ENCODE measurements around the gene PLPPR5. TPM values are rescaled to one million over a fixed set of nuclear protein-coding genes. Genes with fewer than 3 reads are reported as not detected.

PLPPR5 gene
- total RNA-seq, 2 donors from 2014 or later: not detected

DNA sequence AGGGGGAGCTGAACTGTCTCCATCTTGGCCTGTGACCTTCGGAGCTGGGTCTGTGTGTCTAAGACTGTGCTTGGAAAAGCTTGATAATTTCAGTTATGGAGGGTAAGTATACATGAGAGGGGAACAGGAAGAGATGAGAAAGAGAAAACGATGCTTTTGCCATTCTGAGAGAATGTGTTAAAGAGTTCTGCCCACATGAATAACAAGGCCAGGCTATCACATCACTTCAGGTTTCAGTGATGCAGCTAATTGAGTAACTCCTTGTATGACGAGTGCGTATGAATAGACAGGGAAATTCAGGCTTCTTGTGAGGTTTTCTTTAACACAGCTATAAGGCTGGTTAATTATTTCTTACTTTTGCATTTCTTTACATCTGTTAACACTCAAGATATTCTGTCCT is 81.0 kb downstream of the PLPPR5 start:
- no peaks in the 10 kb centered on the region for H3K4me1 ChIP-seq
- no peak overlapping the region for H3K27ac ChIP-seq
- H3K36me3 ChIP-seq: no peaks in the 10 kb centered on the region
- DNase-seq (ENCODE audit: low spot score): no peak
- no peak overlapping the region for H3K4me3 ChIP-seq
- no peaks in the 10 kb centered on the region for H3K9me3 ChIP-seq
- no peaks in the 10 kb centered on the region for H3K27me3 ChIP-seq
- TF ChIP-seq, protein P1, sequence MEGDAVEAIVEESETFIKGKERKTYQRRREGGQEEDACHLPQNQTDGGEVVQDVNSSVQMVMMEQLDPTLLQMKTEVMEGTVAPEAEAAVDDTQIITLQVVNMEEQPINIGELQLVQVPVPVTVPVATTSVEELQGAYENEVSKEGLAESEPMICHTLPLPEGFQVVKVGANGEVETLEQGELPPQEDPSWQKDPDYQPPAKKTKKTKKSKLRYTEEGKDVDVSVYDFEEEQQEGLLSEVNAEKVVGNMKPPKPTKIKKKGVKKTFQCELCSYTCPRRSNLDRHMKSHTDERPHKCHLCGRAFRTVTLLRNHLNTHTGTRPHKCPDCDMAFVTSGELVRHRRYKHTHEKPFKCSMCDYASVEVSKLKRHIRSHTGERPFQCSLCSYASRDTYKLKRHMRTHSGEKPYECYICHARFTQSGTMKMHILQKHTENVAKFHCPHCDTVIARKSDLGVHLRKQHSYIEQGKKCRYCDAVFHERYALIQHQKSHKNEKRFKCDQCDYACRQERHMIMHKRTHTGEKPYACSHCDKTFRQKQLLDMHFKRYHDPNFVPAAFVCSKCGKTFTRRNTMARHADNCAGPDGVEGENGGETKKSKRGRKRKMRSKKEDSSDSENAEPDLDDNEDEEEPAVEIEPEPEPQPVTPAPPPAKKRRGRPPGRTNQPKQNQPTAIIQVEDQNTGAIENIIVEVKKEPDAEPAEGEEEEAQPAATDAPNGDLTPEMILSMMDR (IDR thresholded peaks at IDR 0.05): no peak

DNA sequence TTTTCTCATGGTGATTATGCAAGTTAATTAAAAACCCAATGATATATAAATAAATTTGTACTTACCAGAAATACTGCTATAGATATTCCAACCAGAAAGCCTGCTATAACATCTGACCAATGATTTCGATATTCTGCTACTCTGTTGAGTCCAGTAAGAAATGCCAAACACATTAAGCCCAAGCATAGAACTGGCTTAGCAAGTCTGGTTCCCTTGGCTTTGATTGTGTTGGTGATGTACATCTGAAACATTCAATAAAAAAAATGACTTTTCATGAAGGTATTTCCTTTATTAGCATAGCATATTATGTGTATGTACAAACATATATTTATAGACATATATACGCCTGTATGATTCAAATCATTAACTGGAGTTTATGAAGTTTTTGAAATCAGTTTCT is 82.8 kb downstream of the PLPPR5 start:
- Histone ChIP-seq H3K4me3 (no peak overlapping the region), H3K9me3 (no peaks in the 10 kb centered on the region), H3K27ac (no peak overlapping the region), H3K27me3 (no peaks in the 10 kb centered on the region), H3K36me3 (no peaks in the 10 kb centered on the region), H3K4me1 (no peaks in the 10 kb centered on the region)
- TF ChIP-seq, protein P1 (IDR thresholded peaks at IDR 0.05): no peak
- no peak for DNase-seq (ENCODE audit: low spot score)

DNA sequence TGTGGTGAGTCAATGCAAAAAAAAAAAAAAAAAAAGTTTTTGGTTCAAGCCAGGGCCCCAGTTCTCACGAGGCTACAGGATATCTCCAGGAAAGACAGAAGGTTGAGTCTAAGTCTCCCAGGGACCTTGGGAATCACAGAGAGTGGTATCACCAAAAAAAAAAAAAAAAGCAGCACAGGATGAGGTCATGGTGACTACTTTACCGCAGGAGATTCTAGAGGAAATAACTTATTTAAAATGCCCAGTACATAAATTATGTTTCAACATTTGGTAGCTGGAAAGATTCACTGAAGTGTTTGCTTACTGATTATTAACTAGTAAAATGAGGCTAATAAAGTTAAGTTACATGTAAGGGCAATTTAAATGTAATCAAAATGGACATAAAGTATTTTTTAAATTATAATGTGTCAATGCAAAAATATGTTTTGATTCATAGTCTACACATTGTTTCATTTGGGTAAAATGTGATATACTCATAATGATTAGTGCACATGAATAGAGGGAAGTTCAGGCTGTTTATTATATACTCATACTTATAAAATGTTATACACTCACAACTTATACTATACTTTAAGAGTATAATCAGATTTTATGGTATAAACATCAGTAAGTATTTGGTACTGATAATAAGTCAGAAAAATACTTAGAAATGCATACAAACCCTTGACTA is 84.1 kb downstream of the PLPPR5 start:
- no peaks in the 10 kb centered on the region for H3K9me3 ChIP-seq
- H3K4me1 ChIP-seq: no peaks in the 10 kb centered on the region
- H3K27ac ChIP-seq: no peak overlapping the region
- H3K27me3 ChIP-seq: no peaks in the 10 kb centered on the region
- no peak overlapping the region for H3K4me3 ChIP-seq
- no peaks in the 10 kb centered on the region for H3K36me3 ChIP-seq
- TF ChIP-seq, protein P1 (IDR thresholded peaks at IDR 0.05): no peak
- no peak for DNase-seq (ENCODE audit: low spot score)

DNA sequence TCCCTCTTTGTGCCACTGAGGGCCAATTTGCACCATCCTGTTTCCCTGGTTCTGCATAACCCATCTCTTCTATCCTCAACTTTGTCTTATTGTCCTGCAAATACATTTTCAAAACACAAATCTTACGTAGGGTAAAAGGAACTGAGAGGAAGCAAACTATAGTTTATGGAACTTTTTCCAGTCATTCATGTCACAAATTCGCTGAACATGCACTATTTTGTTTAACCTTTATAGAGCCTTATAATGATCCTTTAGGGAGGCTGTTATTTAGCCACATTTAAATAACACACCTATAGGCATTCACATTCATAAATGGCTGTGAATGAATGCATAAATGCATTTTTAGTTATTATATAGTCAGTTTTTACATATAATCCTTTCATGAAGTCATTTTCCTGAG is 85.0 kb downstream of the PLPPR5 start:
- Histone ChIP-seq H3K9me3 (no peaks in the 10 kb centered on the region), H3K4me3 (no peak overlapping the region), H3K36me3 (no peaks in the 10 kb centered on the region), H3K4me1 (no peaks in the 10 kb centered on the region), H3K27ac (no peak overlapping the region), H3K27me3 (no peaks in the 10 kb centered on the region)
- no peak for DNase-seq (ENCODE audit: low spot score)
- TF ChIP-seq, protein P1 (IDR thresholded peaks at IDR 0.05): no peak

DNA sequence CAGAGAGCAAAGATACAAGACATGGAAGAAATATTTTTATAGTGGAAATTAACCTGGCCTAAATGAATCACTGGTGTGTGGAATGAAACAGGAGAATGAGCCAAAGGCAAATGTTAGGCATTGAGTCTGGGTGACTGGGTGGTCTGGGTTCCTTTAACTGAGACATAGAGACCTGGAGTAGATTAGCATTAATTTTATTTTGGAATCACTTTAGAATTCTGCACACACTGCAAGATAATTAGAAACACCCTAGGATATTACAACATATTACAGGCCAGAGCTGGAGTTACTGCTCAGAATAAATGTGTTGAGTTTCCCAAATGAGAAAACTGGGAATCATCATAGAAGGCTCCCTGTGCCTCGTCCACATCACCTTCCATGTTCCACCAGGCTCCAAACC is 85.5 kb downstream of the PLPPR5 start:
- DNase-seq (ENCODE audit: low spot score): no peak
- H3K9me3 ChIP-seq: no peaks in the 10 kb centered on the region
- no peaks in the 10 kb centered on the region for H3K36me3 ChIP-seq
- H3K27ac ChIP-seq: no peak overlapping the region
- no peaks in the 10 kb centered on the region for H3K27me3 ChIP-seq
- TF ChIP-seq, protein P1 (IDR thresholded peaks at IDR 0.05): no peak
- H3K4me1 ChIP-seq: no peaks in the 10 kb centered on the region
- no peak overlapping the region for H3K4me3 ChIP-seq

DNA sequence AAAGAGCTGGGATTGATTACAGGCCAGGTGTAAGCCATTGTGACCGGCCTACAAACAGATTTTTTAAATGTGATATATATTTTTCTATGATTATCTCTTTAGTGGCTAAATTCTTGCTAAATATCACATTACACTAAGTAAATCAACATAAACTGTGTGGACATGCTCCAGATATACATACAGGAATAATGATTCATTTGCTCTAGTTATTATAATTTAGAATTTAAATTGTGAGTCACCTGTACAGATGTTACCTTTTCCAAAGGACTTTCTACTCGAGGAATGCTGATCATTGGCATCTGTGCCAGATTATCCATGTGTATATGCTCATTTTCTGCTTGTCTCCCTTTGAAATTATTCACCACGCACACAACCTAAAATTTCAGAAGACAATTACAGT is 90.1 kb downstream of the PLPPR5 start:
- Histone ChIP-seq H3K9me3 (no peaks in the 10 kb centered on the region), H3K4me3 (no peak overlapping the region), H3K27me3 (no peaks in the 10 kb centered on the region), H3K4me1 (no peaks in the 10 kb centered on the region), H3K27ac (no peak overlapping the region), H3K36me3 (no peaks in the 10 kb centered on the region)
- no peak for DNase-seq (ENCODE audit: low spot score)
- TF ChIP-seq, protein P1 (IDR thresholded peaks at IDR 0.05): no peak
